HL-60 (cell line): ENCODE results near the gene DDAH2.

Source experiments
- DNase-seq, 2 experiments: peaks; one replicate each; pipeline ENCODE4 v3.0.0-alpha.2; 2010 to 2020; ENCODE audit warnings: low read depth in 1 of 2, low spot score in 1 of 2
- H3K27ac ChIP-seq: fragments of 250-450 bp; sonication (Bioruptor Pico); replicated peaks from 2 replicates; pipeline ENCODE4 v1.5.1; 2020; ENCODE audit warnings: mild to moderate bottlenecking, moderate library complexity
- H3K27me3 ChIP-seq: fragments of 250-450 bp; sonication (Bioruptor Pico); 2 replicates; pipeline ENCODE4 v1.5.1; 2021; ENCODE audit warnings: mild to moderate bottlenecking, moderate library complexity; ENCODE audit not compliant: insufficient read depth, poor library complexity, severe bottlenecking
- H3K4me3 ChIP-seq: replicated peaks from 2 replicates; pipeline ENCODE4 v1.5.1; 2011; ENCODE audit warnings: mild to moderate bottlenecking, control low read depth, low read length; ENCODE audit not compliant: insufficient read depth
- CTCF ChIP-seq: IDR thresholded peaks from one replicate; pipeline ENCODE4 v1.5.1; 2011; ENCODE audit warnings: low read length, control low read depth, inconsistent platforms; ENCODE audit not compliant: insufficient read depth
- GABPA ChIP-seq: IDR thresholded peaks from 2 replicates; pipeline ENCODE4 v1.6.1; 2012; ENCODE audit warnings: low read depth
- POLR2AphosphoS5 ChIP-seq: IDR thresholded peaks from 2 replicates; pipeline ENCODE4 v1.6.1; 2012; ENCODE audit warnings: low read depth
- REST ChIP-seq: IDR thresholded peaks from 2 replicates; pipeline ENCODE4 v1.6.1; 2012; ENCODE audit warnings: low read depth; ENCODE audit not compliant: insufficient replicate concordance
- SPI1 ChIP-seq: IDR thresholded peaks from 2 replicates; pipeline ENCODE4 v1.6.1; 2012; ENCODE audit warnings: low read depth, mild to moderate bottlenecking, borderline replicate concordance

The DDAH2 gene

GRCh38 chr6:31752739-31753319 lies 23.7 kb upstream of the DDAH2 start:
- Histone ChIP-seq H3K27ac (no peak overlapping the region), H3K4me3 (no peak overlapping the region), H3K27me3 (no peaks in the 10 kb centered on the region)
- DNase-seq, result no peak
- TF ChIP-seq GABPA (no peak), POLR2AphosphoS5 (no peak), SPI1 (no peak), REST (no peak), CTCF (no peak)

- Histone ChIP-seq H3K27ac (no peak overlapping the region), H3K27me3 (no peaks in the 10 kb centered on the region), H3K4me3 (no peak overlapping the region)
- DNase-seq, result no peak
- no peak for TF ChIP-seq GABPA
- no peak for TF ChIP-seq SPI1
- TF ChIP-seq CTCF, result no peak
- TF ChIP-seq POLR2AphosphoS5, result no peak
- no peak for TF ChIP-seq REST
These were observed 21.4 kb upstream of the DDAH2 start for GRCh38 chr6:31750411-31751022.

- H3K27ac ChIP-seq, result no peak overlapping the region
- H3K4me3 ChIP-seq, result no peak overlapping the region
- no peaks in the 10 kb centered on the region for H3K27me3 ChIP-seq
- DNase-seq, result no peak
- TF ChIP-seq POLR2AphosphoS5, result no peak
- TF ChIP-seq CTCF, result no peak
- no peak for TF ChIP-seq SPI1
- TF ChIP-seq REST, result no peak
- no peak for TF ChIP-seq GABPA
These were observed 20.4 kb upstream of the DDAH2 start for GRCh38 chr6:31749301-31750036.
